ENCODE results near the gene ARPC1A. TPM values are rescaled to one million over a fixed set of nuclear protein-coding genes. Genes with fewer than 3 reads are reported as not detected.
A peak's percentile ranks its signal among the peaks of the same experiment; 100 is the strongest.
"Not testable (repeated sequence)": the region's sequence is repeated elsewhere in the genome, so short reads cannot be mapped to it uniquely, and the experiment has no call there.

The ARPC1A gene
- total RNA-seq, 1 donor from 2014 or later = 143 TPM

GRCh38 chr7:99352247-99352646 lies 26.5 kb downstream of the ARPC1A start:
- TF ChIP-seq EZH2phosphoT487 (IDR thresholded peaks at IDR 0.05) = no peak
- TF ChIP-seq CTCF (IDR thresholded peaks at IDR 0.05) = no peak
- no peak for TF ChIP-seq EZH2 (IDR thresholded peaks at IDR 0.05)
- Histone ChIP-seq H4K20me1 (ENCODE audit: low read depth) (no peaks in the 10 kb centered on the region), H3F3A (ENCODE audit: low read depth) (no peaks in the 10 kb centered on the region), H2AFZ (replicated peaks) (no peak overlapping the region), H3K4me1 (no peaks in the 10 kb centered on the region), H3K27me3 (no peaks in the 10 kb centered on the region), H3K79me2 (ENCODE audit: low read depth) (no peaks in the 10 kb centered on the region), H3K4me3 (no peak overlapping the region), H3K4me2 (no peak overlapping the region), H3K36me3 (peaks cover 10% of the 10 kb centered on the region), H3K9me3 (ENCODE audit: low read depth) (no peaks in the 10 kb centered on the region), H3K27ac (no peak overlapping the region), H3K9ac (no peak overlapping the region)
- Mint-ChIP-seq H3K4me3 (no peak overlapping the region), H3K36me3 (peaks cover 21% of the 10 kb centered on the region), H3K27ac (no peak overlapping the region), H3K9me3 (no peaks in the 10 kb centered on the region), H3K27me3 (ENCODE audit: insufficient read depth, low read depth) (no peaks in the 10 kb centered on the region), H3K4me1 (no peaks in the 10 kb centered on the region)
- no peak for DNase-seq (ENCODE audit: low spot score)

GRCh38 chr7:99355098-99355497 lies 29.4 kb downstream of the ARPC1A start:
- Histone ChIP-seq H3F3A (ENCODE audit: low read depth) (no peaks in the 10 kb centered on the region), H3K4me1 (no peaks in the 10 kb centered on the region), H3K27ac (no peak overlapping the region), H3K27me3 (no peaks in the 10 kb centered on the region), H4K20me1 (ENCODE audit: low read depth) (no peaks in the 10 kb centered on the region), H3K9ac (no peak overlapping the region), H2AFZ (replicated peaks) (no peak overlapping the region), H3K36me3 (peaks cover 2% of the 10 kb centered on the region), H3K4me2 (no peak overlapping the region), H3K79me2 (ENCODE audit: low read depth) (no peaks in the 10 kb centered on the region), H3K9me3 (ENCODE audit: low read depth) (no peaks in the 10 kb centered on the region), H3K4me3 (no peak overlapping the region)
- no peaks in the 10 kb centered on the region for H3K4me1 Mint-ChIP-seq
- DNase-seq (ENCODE audit: low spot score) = no peak
- H3K36me3 Mint-ChIP-seq = peaks cover 27% of the 10 kb centered on the region
- TF ChIP-seq EZH2phosphoT487 (IDR thresholded peaks at IDR 0.05) (no peak), CTCF (IDR thresholded peaks at IDR 0.05) (no peak), EZH2 (IDR thresholded peaks at IDR 0.05) (no peak)
- H3K27me3 Mint-ChIP-seq (ENCODE audit: insufficient read depth, low read depth) = no peaks in the 10 kb centered on the region
- no peak overlapping the region for H3K4me3 Mint-ChIP-seq
- no peak overlapping the region for H3K27ac Mint-ChIP-seq
- H3K9me3 Mint-ChIP-seq = no peaks in the 10 kb centered on the region

- H3K36me3 ChIP-seq = no peaks in the 10 kb centered on the region
- no peak overlapping the region for H3K4me3 Mint-ChIP-seq
These were observed 32.2 kb downstream of the ARPC1A start for GRCh38 chr7:99357701-99358490.

GRCh38 chr7:99358521-99358920 lies 32.8 kb downstream of the ARPC1A start:
- not testable (repeated sequence) for H2AFZ ChIP-seq (replicated peaks); H3K27me3 ChIP-seq; H3K27ac Mint-ChIP-seq; H3K27me3 Mint-ChIP-seq (ENCODE audit: insufficient read depth, low read depth); H3K9ac ChIP-seq; H4K20me1 ChIP-seq (ENCODE audit: low read depth); H3K4me1 Mint-ChIP-seq; H3K9me3 Mint-ChIP-seq; H3K4me2 ChIP-seq; H3K4me1 ChIP-seq; DNase-seq (ENCODE audit: low spot score); H3K9me3 ChIP-seq (ENCODE audit: low read depth); H3K4me3 ChIP-seq; H3F3A ChIP-seq (ENCODE audit: low read depth); H3K4me3 Mint-ChIP-seq; H3K79me2 ChIP-seq (ENCODE audit: low read depth); H3K36me3 ChIP-seq; H3K27ac ChIP-seq
- peaks cover 17% of the 10 kb centered on the region for H3K36me3 Mint-ChIP-seq

More at GRCh38 chr7:99357701-99358490, 32.2 kb downstream of the ARPC1A start:
- no peak overlapping the region for H3K27ac ChIP-seq
- no peaks in the 10 kb centered on the region for H3K9me3 ChIP-seq (ENCODE audit: low read depth)
- H3K79me2 ChIP-seq (ENCODE audit: low read depth) = no peaks in the 10 kb centered on the region
- H3K36me3 Mint-ChIP-seq = peaks cover 17% of the 10 kb centered on the region
- no peaks in the 10 kb centered on the region for H3K9me3 Mint-ChIP-seq
- H3K27me3 Mint-ChIP-seq (ENCODE audit: insufficient read depth, low read depth) = peaks cover 2% of the 10 kb centered on the region
- H3K4me2 ChIP-seq = no peak overlapping the region
- H3K27ac Mint-ChIP-seq = peak overlapping the region; percentile 19
- TF ChIP-seq CTCF (IDR thresholded peaks at IDR 0.05) (no peak), EZH2 (IDR thresholded peaks at IDR 0.05) (no peak)
- H3K27me3 ChIP-seq = no peaks in the 10 kb centered on the region
- no peaks in the 10 kb centered on the region for H3K4me1 Mint-ChIP-seq
- H3K4me1 ChIP-seq = no peaks in the 10 kb centered on the region
- no peak overlapping the region for H2AFZ ChIP-seq (replicated peaks)
- no peak overlapping the region for H3K4me3 ChIP-seq
- H3F3A ChIP-seq (ENCODE audit: low read depth) = no peaks in the 10 kb centered on the region
- no peak overlapping the region for H3K9ac ChIP-seq
- no peak for DNase-seq (ENCODE audit: low spot score)
- no peaks in the 10 kb centered on the region for H4K20me1 ChIP-seq (ENCODE audit: low read depth)
